ENCODE measurements around the gene ERAP2. TPM values are rescaled to one million over a fixed set of nuclear protein-coding genes. Genes with fewer than 3 reads are reported as not detected.

The ERAP2 gene
- total RNA-seq, 2 experiments from 2014 or later = 19.5 to 29.3 TPM

DNA sequence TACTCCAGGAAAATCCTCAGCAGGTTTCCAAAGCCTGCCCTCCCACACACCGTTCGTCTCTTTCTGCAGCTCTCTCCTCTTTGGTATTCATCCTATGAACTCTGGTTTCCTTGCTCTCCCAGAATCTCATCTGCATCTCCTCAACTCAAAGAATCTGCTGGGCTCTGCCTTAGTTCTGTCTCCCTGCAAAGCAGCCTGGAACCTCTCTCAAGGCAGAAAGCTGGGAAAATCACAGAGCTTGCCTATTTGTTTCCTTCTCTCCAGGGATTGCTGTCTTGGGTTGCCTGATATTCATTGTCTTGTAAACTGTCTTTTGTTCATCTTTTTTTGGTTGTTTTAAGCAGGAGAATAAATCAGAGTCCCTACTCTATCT lies 5.3 kb upstream of the ERAP2 start:
- H3K9me2 ChIP-seq (ENCODE audit: insufficient read depth, low read length) = no peaks in the 10 kb centered on the region
- peak overlapping the region; percentile 96 for H2AFZ ChIP-seq (ENCODE audit: low read length)
- no TSS peak for BruUV-seq (replicated peaks)
- peak overlapping the region; percentile 71 for H3K4me2 ChIP-seq (ENCODE audit: low read length)
- H3K27ac ChIP-seq (ENCODE audit: low read depth, low read length, poor library complexity, severe bottlenecking) = peak overlapping the region; percentile 63
- peaks cover 64% of the 10 kb centered on the region for H3K4me1 ChIP-seq (ENCODE audit: insufficient read depth, low read length, poor library complexity, severe bottlenecking)
- no peaks in the 10 kb centered on the region for H3K36me3 ChIP-seq (ENCODE audit: insufficient read depth, low read length)
- TF ChIP-seq, protein P1, sequence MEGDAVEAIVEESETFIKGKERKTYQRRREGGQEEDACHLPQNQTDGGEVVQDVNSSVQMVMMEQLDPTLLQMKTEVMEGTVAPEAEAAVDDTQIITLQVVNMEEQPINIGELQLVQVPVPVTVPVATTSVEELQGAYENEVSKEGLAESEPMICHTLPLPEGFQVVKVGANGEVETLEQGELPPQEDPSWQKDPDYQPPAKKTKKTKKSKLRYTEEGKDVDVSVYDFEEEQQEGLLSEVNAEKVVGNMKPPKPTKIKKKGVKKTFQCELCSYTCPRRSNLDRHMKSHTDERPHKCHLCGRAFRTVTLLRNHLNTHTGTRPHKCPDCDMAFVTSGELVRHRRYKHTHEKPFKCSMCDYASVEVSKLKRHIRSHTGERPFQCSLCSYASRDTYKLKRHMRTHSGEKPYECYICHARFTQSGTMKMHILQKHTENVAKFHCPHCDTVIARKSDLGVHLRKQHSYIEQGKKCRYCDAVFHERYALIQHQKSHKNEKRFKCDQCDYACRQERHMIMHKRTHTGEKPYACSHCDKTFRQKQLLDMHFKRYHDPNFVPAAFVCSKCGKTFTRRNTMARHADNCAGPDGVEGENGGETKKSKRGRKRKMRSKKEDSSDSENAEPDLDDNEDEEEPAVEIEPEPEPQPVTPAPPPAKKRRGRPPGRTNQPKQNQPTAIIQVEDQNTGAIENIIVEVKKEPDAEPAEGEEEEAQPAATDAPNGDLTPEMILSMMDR (conservative IDR thresholded peaks at IDR 0.05; ENCODE audit: low read length) = no peak
- H3K79me2 ChIP-seq (ENCODE audit: insufficient read depth, low read depth, low read length) = no peaks in the 10 kb centered on the region
- H3K9me3 ChIP-seq (ENCODE audit: low read length) = no peaks in the 10 kb centered on the region
- CTCF ChIA-PET (ENCODE audit: unreplicated experiment) = interaction anchor here (1.5 to 3.1 kb wide), 2 partner anchors 63 to 272 kb away, joined by 3 to 22 read pairs; partner anchors contain the start of gene LIX1
- DNase-seq (ENCODE audit: low spot score) = no peak
- POLR2A ChIA-PET = interaction anchor here (0.8 to 4.4 kb wide), 11 partner anchors 14 to 309 kb away, joined by 3 to 53 read pairs (median 5); partner anchors contain the start of gene ERAP1
- H3K4me3 ChIP-seq (ENCODE audit: low read depth, low read length, poor library complexity, severe bottlenecking) = peak overlapping the region; percentile 46
- no peaks in the 10 kb centered on the region for H4K20me1 ChIP-seq (ENCODE audit: insufficient read depth, low read length)
- intact Hi-C loops (cut with micrococcal nuclease; ENCODE audit: unreplicated experiment) = loop anchor here (2.0 kb wide), 1 partner anchor 92 kb away; no protein-coding TSS in a partner anchor

DNA sequence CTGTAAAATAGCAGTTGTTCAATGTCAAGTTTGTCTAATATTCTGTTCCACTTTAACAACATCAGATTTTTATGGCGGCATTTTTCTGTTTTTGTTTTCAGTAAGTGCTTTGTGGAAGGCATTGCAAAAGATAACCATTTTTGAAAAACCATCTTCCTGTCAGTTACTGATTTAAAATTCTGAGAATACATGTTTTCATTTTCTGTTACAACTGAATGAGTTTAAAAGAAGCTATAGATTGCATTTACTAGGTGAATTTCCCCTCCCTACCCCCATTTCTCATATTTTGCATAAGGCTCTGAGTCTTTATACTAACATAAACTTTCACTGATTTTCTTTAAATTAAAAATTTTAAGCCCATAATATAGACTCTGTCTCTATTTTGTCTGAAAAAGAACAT lies 4.6 kb upstream of the ERAP2 start:
- Histone ChIP-seq H3K27ac (ENCODE audit: low read depth, low read length, poor library complexity, severe bottlenecking) (peak overlapping the region; percentile 63), H2AFZ (ENCODE audit: low read length) (peak overlapping the region; percentile 96), H4K20me1 (ENCODE audit: insufficient read depth, low read length) (no peaks in the 10 kb centered on the region), H3K4me3 (ENCODE audit: low read depth, low read length, poor library complexity, severe bottlenecking) (peak overlapping the region; percentile 46), H3K9me3 (ENCODE audit: low read length) (no peaks in the 10 kb centered on the region), H3K9me2 (ENCODE audit: insufficient read depth, low read length) (no peaks in the 10 kb centered on the region), H3K36me3 (ENCODE audit: insufficient read depth, low read length) (no peaks in the 10 kb centered on the region), H3K79me2 (ENCODE audit: insufficient read depth, low read depth, low read length) (peaks cover 4% of the 10 kb centered on the region; the same call in 1 of the 2 replicates), H3K4me2 (ENCODE audit: low read length) (peak overlapping the region; percentile 71), H3K4me1 (ENCODE audit: insufficient read depth, low read length, poor library complexity, severe bottlenecking) (peaks cover 66% of the 10 kb centered on the region)
- DNase-seq (ENCODE audit: low spot score) = no peak
- POLR2A ChIA-PET = interaction anchor here (0.6 to 4.4 kb wide), 29 partner anchors 9 to 1012 kb away, joined by 3 to 53 read pairs (median 4); partner anchors contain the start of genes ERAP1, LIX1 and LNPEP
- no peak for TF ChIP-seq EZH2phosphoT487 (IDR thresholded peaks at IDR 0.05; ENCODE audit: borderline replicate concordance, low read depth, low read length)
- TF ChIP-seq, protein P1 (conservative IDR thresholded peaks at IDR 0.05; ENCODE audit: low read length) = no peak
- no TSS peak for BruUV-seq (replicated peaks)
- intact Hi-C loops (cut with micrococcal nuclease; ENCODE audit: unreplicated experiment) = loop anchor here (2.0 kb wide), 1 partner anchor 91 kb away; no protein-coding TSS in a partner anchor
- CTCF ChIA-PET (ENCODE audit: unreplicated experiment) = interaction anchor here (0.8 to 1.0 kb wide), 3 partner anchors 126 to 296 kb away, joined by 3 read pairs; no protein-coding TSS in a partner anchor

DNA sequence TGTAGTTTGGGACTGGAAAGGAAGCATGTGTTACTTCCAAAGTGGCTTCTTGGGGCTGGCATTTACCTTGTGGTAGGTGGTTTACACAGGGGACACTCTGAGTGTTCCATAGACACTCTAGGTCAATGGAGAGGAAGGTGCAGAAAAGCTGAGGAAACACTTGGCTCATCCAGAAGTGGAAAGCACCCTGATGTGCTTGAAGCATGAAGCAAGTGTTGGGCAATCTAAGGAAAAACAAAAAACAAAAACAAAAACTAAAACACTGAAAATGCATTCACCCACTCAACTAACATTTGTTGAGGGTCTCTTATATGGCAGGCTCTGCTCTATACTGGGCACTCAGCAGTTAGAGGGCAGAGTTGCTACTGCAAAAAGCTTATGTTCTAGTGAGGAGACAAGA lies 2.9 kb upstream of the ERAP2 start:
- DNase-seq (ENCODE audit: low spot score) = no peak
- no peak overlapping the region for H3K4me2 ChIP-seq (ENCODE audit: low read length)
- no TSS peak for BruUV-seq (replicated peaks)
- peaks cover 18% of the 10 kb centered on the region for H3K79me2 ChIP-seq (ENCODE audit: insufficient read depth, low read depth, low read length)
- ChIA-PET POLR2A (interaction anchor here (1.0 to 3.6 kb wide), 6 partner anchors 9 to 67 kb away, joined by 4 to 22 read pairs (median 6); no protein-coding TSS in a partner anchor), CTCF (ENCODE audit: unreplicated experiment) (interaction anchor here (1.0 to 2.0 kb wide), 2 partner anchors 12 to 24 kb away, joined by 3 to 5 read pairs; no protein-coding TSS in a partner anchor)
- H3K9me3 ChIP-seq (ENCODE audit: low read length) = no peaks in the 10 kb centered on the region
- H2AFZ ChIP-seq (ENCODE audit: low read length) = peak overlapping the region; percentile 27; the same call in 1 of the 2 replicates
- H3K36me3 ChIP-seq (ENCODE audit: insufficient read depth, low read length) = no peaks in the 10 kb centered on the region
- intact Hi-C loops (cut with micrococcal nuclease; ENCODE audit: unreplicated experiment) = no loop called here
- H4K20me1 ChIP-seq (ENCODE audit: insufficient read depth, low read length) = no peaks in the 10 kb centered on the region
- no peak overlapping the region for H3K27ac ChIP-seq (ENCODE audit: low read depth, low read length, poor library complexity, severe bottlenecking)
- peaks cover 77% of the 10 kb centered on the region for H3K4me1 ChIP-seq (ENCODE audit: insufficient read depth, low read length, poor library complexity, severe bottlenecking)
- no peaks in the 10 kb centered on the region for H3K9me2 ChIP-seq (ENCODE audit: insufficient read depth, low read length)
- no peak for TF ChIP-seq EZH2phosphoT487 (IDR thresholded peaks at IDR 0.05; ENCODE audit: borderline replicate concordance, low read depth, low read length)
- TF ChIP-seq, protein P1 (conservative IDR thresholded peaks at IDR 0.05; ENCODE audit: low read length) = no peak
- no peak overlapping the region for H3K4me3 ChIP-seq (ENCODE audit: low read depth, low read length, poor library complexity, severe bottlenecking)
